Tibial nerve (tissue), 4 donors: ENCODE measurements around the gene ACP4. TPM values are rescaled to one million over a fixed set of nuclear protein-coding genes. Genes with fewer than 3 reads are reported as not detected.

Experiments
- DNase-seq, 2 donors: peaks; one replicate each; pipeline ENCODE4 v3.0.0-alpha.2; 2019; ENCODE audit warnings: low spot score in 2 of 2
- H3K27ac ChIP-seq, 4 donors: fragments of 200-600 bp; sonication (generic) in 3 of 4; one replicate each; pipeline ENCODE4 v1.5.1; 2017 to 2019; ENCODE audit warnings: mild to moderate bottlenecking in 1 of 4
- H3K27me3 ChIP-seq, 2 donors: fragments of 200-600 bp; sonication (generic) in 1 of 2; one replicate each; pipeline versions ENCODE4 v1.5.1 to v1.6.0; 2017 to 2019
- H3K36me3 ChIP-seq, 3 donors: fragments of 200-600 bp; sonication (generic); one replicate each; pipeline ENCODE4 v1.5.1; 2018 to 2019
- H3K4me1 ChIP-seq, 4 donors: fragments of 200-600 bp; sonication (generic) in 3 of 4; one replicate each; pipeline ENCODE4 v1.5.1; 2017 to 2019
- H3K4me3 ChIP-seq, 4 donors: fragments of 200-600 bp; sonication (generic) in 3 of 4; one replicate each; pipeline ENCODE4 v1.5.1; 2017 to 2019; ENCODE audit warnings: mild to moderate bottlenecking in 1 of 4, moderate library complexity in 1 of 4
- H3K9me3 ChIP-seq, 4 donors: fragments of 200-600 bp; sonication (generic) in 3 of 4; one replicate each; pipeline ENCODE4 v1.5.1; 2017 to 2019
- CTCF ChIP-seq, 5 experiments: fragments of 200-600 bp in 3 of 5; fragments of 450-650 bp in 2 of 5; sonication (generic) in 3 of 5; IDR thresholded peaks; one replicate each; pipeline ENCODE4 v1.5.1; 2016 to 2019; ENCODE audit warnings: antibody characterized with exemption in 5 of 5, mild to moderate bottlenecking in 3 of 5, moderate library complexity in 2 of 5
- EP300 ChIP-seq, 2 donors: sonication (generic); formaldehyde crosslinking; IDR thresholded peaks; one replicate each; pipeline ENCODE4 v1.6.1; 2017; ENCODE audit warnings: antibody characterized with exemption in 2 of 2, mild to moderate bottlenecking in 1 of 2
- POLR2A ChIP-seq, 2 donors: fragments of 450-650 bp; IDR thresholded peaks; one replicate each; pipeline ENCODE4 v1.6.1; 2017; ENCODE audit warnings: antibody characterized with exemption in 2 of 2, mild to moderate bottlenecking in 2 of 2, moderate library complexity in 2 of 2
- WGBS, 2 donors: methylation state at CpG; one replicate each; pipeline ENCODE4 v1.1.5; 2018; 5-methylcytosine and 5-hydroxymethylcytosine counted together
- total RNA-seq, 4 donors: library from RNA; depleted of rRNA; stranded (reverse); fragments of >200 nt; gene quantifications; one replicate each; pipeline ENCODE4 v1.1.0, GENCODE V29; 2016

ACP4 gene
- total RNA-seq, 4 donors from 2014 or later = not detected

- WGBS, 2 donors = 61 to 67% methylated on average over 12 to 14 of the region's 14 CpGs
- TF ChIP-seq CTCF (IDR thresholded peaks at IDR 0.05) (no peak), POLR2A (IDR thresholded peaks at IDR 0.05) (no peak), EP300 (IDR thresholded peaks at IDR 0.05) (no peak)
- H3K27me3 ChIP-seq = peaks cover 0 to 56% of the 10 kb centered on the region in 2 donors
These were observed 33.3 kb downstream of the ACP4 start, which contains the start of gene KLK1 for GRCh38 chr19:50823389-50824042. KLK1 (minus strand) TSS chr19:50823787; CDS start chr19:50823748, 39 bp downstream.

GRCh38 chr19:50826492-50827240 is 36.5 kb downstream of the ACP4 start:
- Histone ChIP-seq H3K27me3 (peaks cover 0 to 24% of the 10 kb centered on the region in 2 donors), H3K36me3 (no peaks in the 10 kb centered on the region), H3K4me3 (no peak overlapping the region), H3K9me3 (peaks cover 0 to 9% (median 0%) of the 10 kb centered on the region in 4 donors), H3K27ac (no peak overlapping the region), H3K4me1 (no peaks in the 10 kb centered on the region)
- DNase-seq = no peak
- 70 to 85% methylated on average over 37 to 43 of the region's 43 CpGs for WGBS, 2 donors
- no peak for TF ChIP-seq CTCF (IDR thresholded peaks at IDR 0.05)
- no peak for TF ChIP-seq EP300 (IDR thresholded peaks at IDR 0.05)

More at GRCh38 chr19:50823389-50824042, 33.3 kb downstream of the ACP4 start, which contains the start of gene KLK1:
- Histone ChIP-seq H3K9me3 (peaks cover 0 to 9% (median 0%) of the 10 kb centered on the region in 4 donors), H3K4me1 (peaks cover 0 to 14% (median 2%) of the 10 kb centered on the region in 4 donors), H3K36me3 (no peaks in the 10 kb centered on the region), H3K4me3 (no peak within 1 kb of the TSS), H3K27ac (no peak within 1 kb of the TSS)
- no peak for DNase-seq

- no peak overlapping the region for H3K27ac ChIP-seq
- WGBS, 2 donors = 73 to 81% methylated on average over 14 of the region's 14 CpGs
- no peaks in the 10 kb centered on the region for H3K4me1 ChIP-seq
- H3K36me3 ChIP-seq = no peaks in the 10 kb centered on the region
- peaks cover 0 to 9% (median 0%) of the 10 kb centered on the region in 4 donors for H3K9me3 ChIP-seq
- H3K4me3 ChIP-seq = no peak overlapping the region
- no peak for DNase-seq
- H3K27me3 ChIP-seq = peaks cover 0 to 16% of the 10 kb centered on the region in 2 donors
- no peak for TF ChIP-seq EP300 (IDR thresholded peaks at IDR 0.05)
- TF ChIP-seq CTCF (IDR thresholded peaks at IDR 0.05) = no peak
- TF ChIP-seq POLR2A (IDR thresholded peaks at IDR 0.05) = no peak
These were observed 37.3 kb downstream of the ACP4 start for GRCh38 chr19:50827476-50827875.

- 70 to 75% methylated on average over 5 of the region's 5 CpGs for WGBS, 2 donors
These were observed 39.6 kb downstream of the ACP4 start for GRCh38 chr19:50829801-50830200.

More at GRCh38 chr19:50829801-50830200, 39.6 kb downstream of the ACP4 start:
- no peak for DNase-seq
- no peak overlapping the region for H3K4me3 ChIP-seq
- H3K9me3 ChIP-seq = peaks cover 0 to 9% (median 0%) of the 10 kb centered on the region in 4 donors
- no peaks in the 10 kb centered on the region for H3K36me3 ChIP-seq
- peaks cover 2 to 14% of the 10 kb centered on the region in 2 donors for H3K27me3 ChIP-seq
- no peak for TF ChIP-seq POLR2A (IDR thresholded peaks at IDR 0.05)
- no peak for TF ChIP-seq CTCF (IDR thresholded peaks at IDR 0.05)
- TF ChIP-seq EP300 (IDR thresholded peaks at IDR 0.05) = no peak
- H3K4me1 ChIP-seq = no peaks in the 10 kb centered on the region
- no peak overlapping the region for H3K27ac ChIP-seq
